Daoy (cell line): ENCODE measurements around the gene CEPT1. TPM values are rescaled to one million over a fixed set of nuclear protein-coding genes. Genes with fewer than 3 reads are reported as not detected.

Experiments
- DNase-seq: peaks from one replicate; pipeline ENCODE4 v3.0.0-alpha.2; 2015; ENCODE audit warnings: low read depth
- total RNA-seq: library from RNA; depleted of rRNA; stranded (reverse); fragments of >200 nt; shearing (Covaris generic); gene quantifications from 2 replicates; pipeline ENCODE4 v1.2.3, GENCODE V29; 2014

CEPT1 gene
- total RNA-seq, 1 experiment from 2014 or later, result 36.7 TPM

- DNase-seq, result no peak
Measured at GRCh38 chr1:111145963-111146768, 6.1 kb downstream of the CEPT1 start.

- no peak for DNase-seq
Measured at GRCh38 chr1:111147948-111148347, 7.9 kb downstream of the CEPT1 start.

- no peak for DNase-seq
Measured at GRCh38 chr1:111148376-111148881, 8.4 kb downstream of the CEPT1 start.

- no peak for DNase-seq
Measured at GRCh38 chr1:111151838-111152237, 11.8 kb downstream of the CEPT1 start.

GRCh38 chr1:111154021-111154999, 14.3 kb downstream of the CEPT1 start:
- no peak for DNase-seq

GRCh38 chr1:111157431-111157830, 17.4 kb downstream of the CEPT1 start:
- no peak for DNase-seq

GRCh38 chr1:111161843-111162487, 21.9 kb downstream of the CEPT1 start:
- no peak for DNase-seq

GRCh38 chr1:111162488-111162880, 22.5 kb downstream of the CEPT1 start:
- DNase-seq, result no peak

- no peak for DNase-seq
Measured at GRCh38 chr1:111163363-111163762, 23.3 kb downstream of the CEPT1 start.

- no peak for DNase-seq
Measured at GRCh38 chr1:111164151-111164550, 24.1 kb downstream of the CEPT1 start.

GRCh38 chr1:111172463-111172862, 32.4 kb downstream of the CEPT1 start:
- DNase-seq, result no peak

GRCh38 chr1:111174070-111174469, 34.0 kb downstream of the CEPT1 start:
- no peak for DNase-seq

- DNase-seq, result no peak
Measured at GRCh38 chr1:111175349-111175748, 35.3 kb downstream of the CEPT1 start.

GRCh38 chr1:111176678-111177077, 36.7 kb downstream of the CEPT1 start:
- DNase-seq, result no peak

GRCh38 chr1:111179968-111180533, 40.0 kb downstream of the CEPT1 start:
- no peak for DNase-seq

GRCh38 chr1:111182052-111182451, 42.0 kb downstream of the CEPT1 start:
- no peak for DNase-seq

GRCh38 chr1:111183308-111184069, 43.5 kb downstream of the CEPT1 start:
- no peak for DNase-seq

GRCh38 chr1:111184663-111185062, 44.6 kb downstream of the CEPT1 start:
- no peak for DNase-seq

GRCh38 chr1:111190931-111191451, 51.0 kb downstream of the CEPT1 start:
- DNase-seq, result no peak

GRCh38 chr1:111191496-111191895, 51.5 kb downstream of the CEPT1 start:
- DNase-seq, result no peak

GRCh38 chr1:111192074-111192473, 52.1 kb downstream of the CEPT1 start:
- DNase-seq, result no peak
